Measurements from ENCODE around the gene ASRGL1. TPM values are rescaled to one million over a fixed set of nuclear protein-coding genes. Genes with fewer than 3 reads are reported as not detected.

Gene ASRGL1
- total and polyA plus RNA-seq, 2 donors (not counting 1 experiment from before 2014, with no cell fraction given) = 0.49 to 1.3 TPM

GRCh38 chr11:62439785-62440602 is 102.7 kb downstream of the ASRGL1 start:
- H3K9me3 ChIP-seq (ENCODE audit: control extremely low read depth in 1 of 3, control insufficient read depth in 2 of 3, insufficient read depth in 1 of 3, low read length in 2 of 3) = no peaks in the 10 kb centered on the region
- no peaks in the 10 kb centered on the region for H3K27me3 ChIP-seq (replicated peaks in 1 of 4; ENCODE audit: control extremely low read depth in 1 of 4, control insufficient read depth in 3 of 4, insufficient read depth in 4 of 4, low read length in 3 of 4)
- H3K79me2 ChIP-seq (ENCODE audit: control insufficient read depth, insufficient read depth, low read length) = no peaks in the 10 kb centered on the region
- ATAC-seq (ENCODE audit: low read depth) = no peak
- no peak overlapping the region for H3K4me3 ChIP-seq (ENCODE audit: control extremely low read depth in 1 of 5, extremely low read depth in 1 of 5, insufficient read depth in 1 of 5, low read depth in 2 of 5, low read length in 4 of 5)
- no peak overlapping the region for H3K27ac ChIP-seq (ENCODE audit: low read length in 2 of 2)
- H3K4me1 Mint-ChIP-seq = peaks cover 32% of the 10 kb centered on the region
- 74% methylated on average over 16 of the region's 23 CpGs for WGBS (ENCODE audit: insufficient coverage)
- no peaks in the 10 kb centered on the region for H3K9me3 Mint-ChIP-seq (ENCODE audit: insufficient read depth)
- H2AFZ ChIP-seq (ENCODE audit: insufficient read depth, low read depth, low read length, poor library complexity, severe bottlenecking) = no peak overlapping the region
- TF ChIP-seq EZH2 (IDR thresholded peaks at IDR 0.05; ENCODE audit: borderline replicate concordance, insufficient read depth, low read depth, low read length, poor library complexity, severe bottlenecking) (no peak), CTCF (IDR thresholded peaks at IDR 0.05) (no peak)
- intact Hi-C loops (cut with micrococcal nuclease) = no loop called here
- no peaks in the 10 kb centered on the region for H4K20me1 ChIP-seq (ENCODE audit: control insufficient read depth, insufficient read depth, low read length, poor library complexity, severe bottlenecking)
- no peak overlapping the region for H3K27ac Mint-ChIP-seq
- DNase-seq = no peak
- no peaks in the 10 kb centered on the region for H3K27me3 Mint-ChIP-seq
- ChIA-PET CTCF (interaction anchor here (3.3 kb wide), 1 partner anchor 15 kb away, joined by 10 read pairs; no protein-coding TSS in a partner anchor), POLR2A (no interaction called here)
- no peaks in the 10 kb centered on the region for H3K36me3 ChIP-seq (replicated peaks in 1 of 2; ENCODE audit: control extremely low read depth in 1 of 2, control insufficient read depth in 1 of 2, extremely low read depth in 1 of 2, insufficient read depth in 2 of 2, low read length in 1 of 2)
- H3K4me3 Mint-ChIP-seq = no peak overlapping the region
- H3K4me2 ChIP-seq (replicated peaks; ENCODE audit: low read depth, low read length, poor library complexity, severe bottlenecking) = no peak overlapping the region
- H3K9ac ChIP-seq (ENCODE audit: low read length) = no peak overlapping the region
- H3K4me1 ChIP-seq (ENCODE audit: control insufficient read depth in 2 of 2, insufficient read depth in 2 of 2, low read length in 2 of 2) = peaks cover 27 to 35% of the 10 kb centered on the region in 2 donors

Other genes with a start within 250 kb of the ASRGL1 start
- gene INCENP, start 213.4 kb upstream of the ASRGL1 start, total RNA-seq = 34.0 and 37.8 TPM in 2 replicates
- gene INCENP, start 213.4 kb upstream of the ASRGL1 start, polyA plus RNA-seq = 8.9 and 9.1 TPM in 2 replicates
- not detected in 2 replicates for gene SCGB1D1, start 147.2 kb upstream of the ASRGL1 start, total RNA-seq
- gene SCGB1D1, start 147.2 kb upstream of the ASRGL1 start, polyA plus RNA-seq = not detected in 2 replicates
- gene SCGB2A1, start 128.8 kb upstream of the ASRGL1 start, total RNA-seq = not detected in 2 replicates
- gene SCGB2A1, start 128.8 kb upstream of the ASRGL1 start, polyA plus RNA-seq = not detected in 2 replicates
- not detected in 2 replicates for gene SCGB1D2, start 95.2 kb upstream of the ASRGL1 start, total RNA-seq
- not detected in 2 replicates for gene SCGB1D2, start 95.2 kb upstream of the ASRGL1 start, polyA plus RNA-seq
- gene SCGB2A2, start 67.3 kb upstream of the ASRGL1 start, total RNA-seq = not detected in 2 replicates
- gene SCGB2A2, start 67.3 kb upstream of the ASRGL1 start, polyA plus RNA-seq = not detected in 2 replicates
- gene SCGB1D4, start 38.4 kb upstream of the ASRGL1 start, total RNA-seq = not detected in 2 replicates
- gene SCGB1D4, start 38.4 kb upstream of the ASRGL1 start, polyA plus RNA-seq = not detected in 2 replicates
- not detected in 2 replicates for gene SCGB1A1, start 81.6 kb downstream of the ASRGL1 start, total RNA-seq
- not detected in 2 replicates for gene SCGB1A1, start 81.6 kb downstream of the ASRGL1 start, polyA plus RNA-seq
- gene AHNAK, start 209.4 kb downstream of the ASRGL1 start, total RNA-seq = 228 and 229 TPM in 2 replicates
- gene AHNAK, start 209.4 kb downstream of the ASRGL1 start, polyA plus RNA-seq = 58.1 and 63.7 TPM in 2 replicates
- 1,778 and 1,867 TPM in 2 replicates for gene EEF1G, start 236.4 kb downstream of the ASRGL1 start, total RNA-seq
- gene EEF1G, start 236.4 kb downstream of the ASRGL1 start, polyA plus RNA-seq = 1,359 and 1,582 TPM in 2 replicates